Subcutaneous abdominal adipose tissue (tissue), 5 donors: ENCODE results near the gene REX1BD.

Experiments used
- H3K27ac ChIP-seq: one replicate; pipeline ENCODE4 v1.7.0; 2013; ENCODE audit warnings: low read depth, mild to moderate bottlenecking, inconsistent platforms, low read length, moderate library complexity
- H3K27me3 ChIP-seq, 5 donors: one replicate each; pipeline ENCODE4 v1.7.0; 2013; ENCODE audit warnings: low read length in 5 of 5, inconsistent platforms in 1 of 5; ENCODE audit not compliant: control insufficient read depth in 5 of 5, insufficient read depth in 4 of 5
- H3K36me3 ChIP-seq, 5 donors: one replicate each; pipeline ENCODE4 v1.7.0; 2013; ENCODE audit warnings: low read length in 5 of 5; ENCODE audit not compliant: control insufficient read depth in 5 of 5, insufficient read depth in 5 of 5
- H3K4me1 ChIP-seq, 5 donors: one replicate each; pipeline ENCODE4 v1.7.0; 2013; ENCODE audit warnings: low read length in 5 of 5, mild to moderate bottlenecking in 3 of 5, moderate library complexity in 1 of 5; ENCODE audit not compliant: control insufficient read depth in 5 of 5, insufficient read depth in 5 of 5
- H3K4me3 ChIP-seq, 5 donors: one replicate each; pipeline ENCODE4 v1.7.0; 2013; ENCODE audit warnings: low read length in 5 of 5, low read depth in 1 of 5
- H3K9ac ChIP-seq, 5 donors: one replicate each; pipeline ENCODE4 v1.7.0; 2013; ENCODE audit warnings: low read length in 5 of 5, mild to moderate bottlenecking in 4 of 5, moderate library complexity in 3 of 5
- H3K9me3 ChIP-seq, 5 donors: one replicate each; pipeline ENCODE4 v1.7.0; 2013; ENCODE audit warnings: low read length in 5 of 5; ENCODE audit not compliant: control insufficient read depth in 5 of 5
- donor health status: healthy.
- donor health status: healthy.
- donor health status: healthy.
- donor health status: healthy.
- donor health status: healthy.

REX1BD gene

GRCh38 chr19:18613589-18614234 lies 25.1 kb downstream of the REX1BD start:
- H3K4me3 ChIP-seq = no peak overlapping the region

GRCh38 chr19:18616023-18616422 lies 27.4 kb downstream of the REX1BD start:
- Histone ChIP-seq H3K4me1 (peaks cover 0 to 22% (median 11%) of the 10 kb centered on the region in 5 donors), H3K36me3 (no peaks in the 10 kb centered on the region), H3K27me3 (peaks cover 25 to 59% (median 50%) of the 10 kb centered on the region in 5 donors), H3K27ac (no peak overlapping the region), H3K9ac (no peak overlapping the region), H3K4me3 (no peak overlapping the region), H3K9me3 (no peaks in the 10 kb centered on the region)

More at GRCh38 chr19:18613589-18614234, 25.1 kb downstream of the REX1BD start:
- no peaks in the 10 kb centered on the region for H3K36me3 ChIP-seq
- H3K27me3 ChIP-seq = peaks cover 43 to 81% (median 71%) of the 10 kb centered on the region in 5 donors
- no peaks in the 10 kb centered on the region for H3K9me3 ChIP-seq
- H3K27ac ChIP-seq = no peak overlapping the region
- H3K9ac ChIP-seq = no peak overlapping the region
- peaks cover 0 to 29% (median 11%) of the 10 kb centered on the region in 5 donors for H3K4me1 ChIP-seq

GRCh38 chr19:18617562-18617961 lies 29.0 kb downstream of the REX1BD start:
- Histone ChIP-seq H3K27ac (no peak overlapping the region), H3K9me3 (no peaks in the 10 kb centered on the region), H3K4me1 (peaks cover 0 to 8% (median 3%) of the 10 kb centered on the region in 5 donors), H3K9ac (no peak overlapping the region), H3K27me3 (peaks cover 12 to 50% (median 37%) of the 10 kb centered on the region in 5 donors), H3K36me3 (no peaks in the 10 kb centered on the region), H3K4me3 (no peak overlapping the region)

- Histone ChIP-seq H3K36me3 (no peaks in the 10 kb centered on the region), H3K27me3 (peaks cover 11 to 44% (median 30%) of the 10 kb centered on the region in 5 donors), H3K9ac (no peak overlapping the region), H3K4me3 (no peak overlapping the region), H3K27ac (no peak overlapping the region), H3K9me3 (no peaks in the 10 kb centered on the region), H3K4me1 (peaks cover 0 to 1% (median 0%) of the 10 kb centered on the region in 5 donors)
Measured at GRCh38 chr19:18618236-18618635, 29.6 kb downstream of the REX1BD start.

- Histone ChIP-seq H3K36me3 (no peaks in the 10 kb centered on the region), H3K27ac (no peak overlapping the region), H3K4me3 (no peak overlapping the region), H3K27me3 (peaks cover 0 to 24% (median 15%) of the 10 kb centered on the region in 5 donors), H3K9ac (no peak overlapping the region), H3K4me1 (no peaks in the 10 kb centered on the region), H3K9me3 (no peaks in the 10 kb centered on the region)
Measured at GRCh38 chr19:18620311-18620710, 31.7 kb downstream of the REX1BD start.

GRCh38 chr19:18620902-18621301 lies 32.3 kb downstream of the REX1BD start:
- Histone ChIP-seq H3K36me3 (no peaks in the 10 kb centered on the region), H3K4me1 (no peaks in the 10 kb centered on the region), H3K27ac (no peak overlapping the region), H3K27me3 (peaks cover 0 to 22% (median 13%) of the 10 kb centered on the region in 5 donors), H3K9me3 (no peaks in the 10 kb centered on the region), H3K9ac (no peak overlapping the region), H3K4me3 (no peak overlapping the region)

- Histone ChIP-seq H3K9ac (no peak overlapping the region), H3K27ac (no peak overlapping the region), H3K27me3 (peaks cover 0 to 4% (median 0%) of the 10 kb centered on the region in 5 donors)
Measured at GRCh38 chr19:18626906-18627305, 38.3 kb downstream of the REX1BD start.

GRCh38 chr19:18629166-18630088 lies 40.8 kb downstream of the REX1BD start:
- Histone ChIP-seq H3K27me3 (no peaks in the 10 kb centered on the region), H3K4me3 (no peak overlapping the region), H3K4me1 (peaks cover 0 to 8% (median 2%) of the 10 kb centered on the region in 5 donors), H3K27ac (no peak overlapping the region), H3K9me3 (no peaks in the 10 kb centered on the region), H3K9ac (no peak overlapping the region), H3K36me3 (no peaks in the 10 kb centered on the region)

More at GRCh38 chr19:18626906-18627305, 38.3 kb downstream of the REX1BD start:
- no peaks in the 10 kb centered on the region for H3K36me3 ChIP-seq
- peaks cover 0 to 8% (median 2%) of the 10 kb centered on the region in 5 donors for H3K4me1 ChIP-seq
- H3K4me3 ChIP-seq = no peak overlapping the region
- no peaks in the 10 kb centered on the region for H3K9me3 ChIP-seq

GRCh38 chr19:18633321-18633720 lies 44.7 kb downstream of the REX1BD start:
- Histone ChIP-seq H3K36me3 (no peaks in the 10 kb centered on the region), H3K27me3 (no peaks in the 10 kb centered on the region), H3K27ac (no peak overlapping the region), H3K4me3 (no peak overlapping the region), H3K4me1 (peaks cover 2 to 28% (median 17%) of the 10 kb centered on the region in 5 donors), H3K9ac (no peak overlapping the region), H3K9me3 (no peaks in the 10 kb centered on the region)
